GM23338 (cell line): Measurements from ENCODE around the gene KCNH4. TPM values are rescaled to one million over a fixed set of nuclear protein-coding genes. Genes with fewer than 3 reads are reported as not detected.

Source experiments
- ATAC-seq: fragments of 200-7000 bp; cut with Tn5 transposase; 3 replicates; pipeline ENCODE4 v1.9.1; 2020
- DNase-seq: peaks from one replicate; pipeline ENCODE4 v3.0.0-alpha.2; 2015; ENCODE audit warnings: low spot score
- H2AFZ ChIP-seq: fragments of 200-600 bp; sonication (generic); 2 replicates; pipeline ENCODE4 v1.8.0; 2016; ENCODE audit warnings: antibody characterized with exemption, mild to moderate bottlenecking, moderate library complexity
- H3F3A ChIP-seq: fragments of 200-600 bp; sonication (generic); replicated peaks from 2 replicates; pipeline ENCODE4 v1.8.0; 2017; ENCODE audit warnings: antibody characterized with exemption, mixed run types, low read depth
- H3K27ac ChIP-seq: fragments of 200-600 bp; sonication (generic); 2 replicates; pipeline ENCODE4 v1.6.1; 2016; ENCODE audit warnings: low read depth
- H3K27me3 ChIP-seq: fragments of 200-600 bp; sonication (generic); 2 replicates; pipeline ENCODE4 v1.8.0; 2016; ENCODE audit warnings: mild to moderate bottlenecking, mixed run types, moderate library complexity; ENCODE audit not compliant: insufficient read depth
- H3K36me3 ChIP-seq: fragments of 200-600 bp; sonication (generic); 2 replicates; pipeline ENCODE4 v1.8.0; 2016; ENCODE audit warnings: mild to moderate bottlenecking; ENCODE audit not compliant: insufficient read depth
- H3K4me1 ChIP-seq: fragments of 200-600 bp; sonication (generic); 2 replicates; pipeline ENCODE4 v1.8.0; 2016; ENCODE audit warnings: mild to moderate bottlenecking, moderate library complexity; ENCODE audit not compliant: insufficient read depth
- H3K4me2 ChIP-seq: fragments of 200-600 bp; sonication (generic); 2 replicates; pipeline ENCODE4 v1.7.1; 2017; ENCODE audit warnings: mixed run types
- H3K4me3 ChIP-seq: fragments of 200-600 bp; sonication (generic); 2 replicates; pipeline ENCODE4 v1.6.1; 2016; ENCODE audit warnings: mixed run types
- H3K79me2 ChIP-seq: fragments of 200-600 bp; sonication (generic); replicated peaks from 2 replicates; pipeline ENCODE4 v1.8.0; 2017; ENCODE audit warnings: mild to moderate bottlenecking; ENCODE audit not compliant: insufficient read depth
- H3K9me2 ChIP-seq: fragments of 200-600 bp; sonication (generic); 2 replicates; pipeline ENCODE4 v1.8.0; 2017; ENCODE audit not compliant: insufficient read depth
- H4K20me1 ChIP-seq: fragments of 200-600 bp; sonication (generic); replicated peaks from 2 replicates; pipeline ENCODE4 v1.8.0; 2017; ENCODE audit warnings: mild to moderate bottlenecking; ENCODE audit not compliant: insufficient read depth
- H3K27ac Mint-ChIP-seq: 2 replicates; pipeline ENCODE4 v1.8.0; 2020; ENCODE audit warnings: inconsistent platforms, mild to moderate bottlenecking, moderate library complexity, mixed read lengths
- H3K27me3 Mint-ChIP-seq: 3 replicates; pipeline ENCODE4 v1.8.0; 2022; ENCODE audit warnings: low read depth, mild to moderate bottlenecking, moderate library complexity, mixed read lengths, inconsistent platforms; ENCODE audit not compliant: insufficient read depth, poor library complexity
- H3K36me3 Mint-ChIP-seq: 3 replicates; pipeline ENCODE4 v1.8.0; 2021; ENCODE audit warnings: low read depth, mild to moderate bottlenecking, inconsistent platforms, moderate library complexity, mixed read lengths
- H3K4me1 Mint-ChIP-seq: 3 replicates; pipeline ENCODE4 v1.8.0; 2020; ENCODE audit warnings: mild to moderate bottlenecking, inconsistent platforms, mixed read lengths
- H3K4me3 Mint-ChIP-seq: 3 replicates; pipeline ENCODE4 v1.8.0; 2021; ENCODE audit warnings: moderate library complexity, mild to moderate bottlenecking, inconsistent platforms, mixed read lengths
- H3K9me3 Mint-ChIP-seq: 3 replicates; pipeline ENCODE4 v1.8.0; 2020; ENCODE audit warnings: moderate library complexity, mild to moderate bottlenecking, inconsistent platforms, mixed read lengths
- ETS1 ChIP-seq: IDR thresholded peaks from 2 replicates; pipeline ENCODE4 v1.6.1; 2016; ENCODE audit warnings: antibody characterized with exemption
- EZH2phosphoT487 ChIP-seq: fragments of 200-600 bp; sonication (generic); IDR thresholded peaks from one replicate; pipeline ENCODE4 v1.8.1; 2018; ENCODE audit warnings: antibody characterized with exemption; ENCODE audit not compliant: unreplicated experiment
- POLR2AphosphoS5 ChIP-seq: IDR thresholded peaks from 2 replicates; pipeline ENCODE4 v1.6.1; 2016; ENCODE audit warnings: antibody characterized with exemption, low read depth
- REST ChIP-seq: IDR thresholded peaks from one replicate; pipeline ENCODE4 v1.6.1; 2018; ENCODE audit warnings: antibody characterized with exemption; ENCODE audit not compliant: unreplicated experiment
- ZNF114 ChIP-seq: fragments of 250-450 bp; sonication (Bioruptor Pico); IDR thresholded peaks from 2 replicates; pipeline ENCODE4 v1.5.0; 2020; ENCODE audit warnings: mild to moderate bottlenecking, moderate library complexity
- ZNF331 ChIP-seq: fragments of 250-450 bp; sonication (Bioruptor Pico); IDR thresholded peaks from 2 replicates; pipeline ENCODE4 v1.5.0; 2020; ENCODE audit warnings: low read depth, mild to moderate bottlenecking, moderate library complexity
- ZNF462 ChIP-seq: fragments of 250-450 bp; sonication (Bioruptor Pico); IDR thresholded peaks from 2 replicates; pipeline ENCODE4 v1.5.0; 2020; ENCODE audit warnings: mild to moderate bottlenecking, moderate library complexity
- polyA plus RNA-seq: library from polyadenylated mRNA; unstranded; fragments of >200 nt; fragmentation: Nextera tagmentation; extraction: Ambion mirVana; gene quantifications from 2 replicates; pipeline ENCODE4 v1.2.1, GENCODE V29; 2016
- total RNA-seq: library from RNA; depleted of rRNA; stranded (reverse); fragments of >200 nt; shearing (Covaris generic); gene quantifications from 2 replicates; pipeline ENCODE4 v1.2.3, GENCODE V29; 2014

The KCNH4 gene
- total and polyA plus RNA-seq, 2 experiments from 2014 or later = 0.08 to 0.49 TPM

- TF ChIP-seq ZNF462 = no peak
These were observed 20.4 kb downstream of the KCNH4 start (continued) for GRCh38 chr17:42160531-42160910.

GRCh38 chr17:42159796-42160530, 21.0 kb downstream of the KCNH4 start:
- Mint-ChIP-seq H3K9me3 (no peaks in the 10 kb centered on the region), H3K4me1 (peaks cover 18% of the 10 kb centered on the region), H3K36me3 (no peaks in the 10 kb centered on the region; the same call in 2 of the 3 replicates), H3K27ac (no peak overlapping the region), H3K4me3 (no peak overlapping the region), H3K27me3 (peaks cover 12% of the 10 kb centered on the region)
- peaks cover 9% of the 10 kb centered on the region; the same call in 1 of the 2 replicates for H3F3A ChIP-seq
- H3K4me1 ChIP-seq = peaks cover 9% of the 10 kb centered on the region
- no peaks in the 10 kb centered on the region; the same call in 1 of the 2 replicates for H4K20me1 ChIP-seq
- H3K27ac ChIP-seq = no peak overlapping the region
- H3K36me3 ChIP-seq = no peaks in the 10 kb centered on the region
- H3K4me2 ChIP-seq = no peak overlapping the region
- no peaks in the 10 kb centered on the region for H3K27me3 ChIP-seq
- no peaks in the 10 kb centered on the region for H3K79me2 ChIP-seq
- no peaks in the 10 kb centered on the region for H3K9me2 ChIP-seq
- no peak overlapping the region for H2AFZ ChIP-seq
- no peak for ATAC-seq
- H3K4me3 ChIP-seq = no peak overlapping the region
- DNase-seq = no peak
- TF ChIP-seq ZNF331 (CRISPR knock-in tag) (no peak), POLR2AphosphoS5 (no peak), REST (no peak), ZNF114 (CRISPR knock-in tag) (no peak), EZH2phosphoT487 (no peak), ETS1 (no peak)
